Ureter (tissue), 1 donor: Measurements from ENCODE around the gene PPA2. TPM values are rescaled to one million over a fixed set of nuclear protein-coding genes. Genes with fewer than 3 reads are reported as not detected.
"Not testable (repeated sequence)": the region's sequence is repeated elsewhere in the genome, so short reads cannot be mapped to it uniquely, and the experiment has no call there.

Experiments used
- DNase-seq: peaks from one replicate; pipeline ENCODE4 v3.0.0-alpha.2; 2020; ENCODE audit warnings: low spot score
- total RNA-seq: library from RNA; stranded (reverse); gene quantifications from one replicate; pipeline ENCODE4 v1.2.4, GENCODE V29; 2023
- donor health status: DM: yes; HTN: yes; CAD: no.

The PPA2 gene
- 98.0 TPM for total RNA-seq

GRCh38 chr4:105473324-105474098 lies at the start of gene PPA2:
Gene PPA2, minus strand, starts transcription at chr4:105474062. Its CDS starts 12 bp downstream, at chr4:105474050.
- DNase-seq, result peak; percentile 87

GRCh38 chr4:105520819-105521790 lies 47.2 kb upstream of the PPA2 start:
- DNase-seq, result no peak

- DNase-seq, result no peak
These were observed 36.4 kb upstream of the PPA2 start for GRCh38 chr4:105510245-105510644.

- DNase-seq, result no peak
These were observed 35.9 kb upstream of the PPA2 start for GRCh38 chr4:105509714-105510113.

- no peak for DNase-seq
These were observed 35.4 kb upstream of the PPA2 start for GRCh38 chr4:105509291-105509690.

GRCh38 chr4:105504744-105505143 lies 30.9 kb upstream of the PPA2 start:
- DNase-seq, result no peak

- DNase-seq, result no peak
These were observed 29.6 kb upstream of the PPA2 start for GRCh38 chr4:105503484-105503883.

GRCh38 chr4:105496899-105497298 lies 23.0 kb upstream of the PPA2 start:
- DNase-seq, result no peak

- no peak for DNase-seq
These were observed 21.8 kb upstream of the PPA2 start for GRCh38 chr4:105495667-105496066.

DNA sequence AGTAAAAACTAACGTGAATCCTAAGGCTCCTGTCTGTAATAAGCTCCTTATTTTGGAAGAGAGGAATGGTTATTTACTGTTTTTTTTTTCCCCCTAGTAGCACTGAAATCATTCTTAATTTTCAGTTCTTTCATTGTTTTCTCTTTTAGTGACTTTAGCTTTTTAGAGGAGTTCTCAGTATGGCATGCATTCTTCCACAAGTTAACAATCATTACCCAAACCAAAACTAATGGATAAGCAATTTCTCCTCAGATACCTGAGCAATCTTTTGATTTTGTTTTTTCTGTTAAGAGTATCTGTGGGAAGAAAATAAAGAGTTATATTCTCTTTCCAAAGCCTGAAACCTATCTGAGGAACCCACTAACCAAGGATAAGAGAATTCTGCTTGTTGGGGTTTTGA lies 16.7 kb upstream of the PPA2 start:
- DNase-seq, result no peak

- DNase-seq, result no peak
These were observed 10.0 kb upstream of the PPA2 start for GRCh38 chr4:105483840-105484239.

DNA sequence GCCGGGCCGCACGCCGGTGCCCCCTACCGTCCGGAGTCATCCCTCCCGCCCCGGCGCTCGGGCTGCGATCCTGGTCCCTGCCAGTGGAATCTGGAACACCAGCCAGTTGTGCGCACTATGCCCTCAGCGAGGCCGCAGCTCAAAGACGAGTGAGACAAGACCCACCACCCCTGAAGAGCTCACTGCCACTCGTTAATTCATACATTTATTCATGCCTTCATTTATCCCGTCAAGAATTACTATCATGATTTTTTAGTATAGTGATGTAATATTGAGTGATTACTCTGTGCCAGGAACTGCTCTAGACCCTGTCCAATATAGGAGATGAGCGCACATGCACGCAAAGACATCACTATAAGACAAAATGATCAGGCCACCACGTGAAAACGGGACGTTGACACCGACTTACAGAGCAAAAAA lies 247 bp upstream of the PPA2 start:
- peak; percentile 91 for DNase-seq

GRCh38 chr4:105472871-105473323 lies 965 bp downstream of the PPA2 start:
- DNase-seq, result no peak

- peak; percentile 76 for DNase-seq
These were observed 2.2 kb downstream of the PPA2 start for GRCh38 chr4:105471566-105472176.

- no peak for DNase-seq
These were observed 3.1 kb downstream of the PPA2 start for GRCh38 chr4:105470766-105471165.

GRCh38 chr4:105469736-105470135 lies 4.1 kb downstream of the PPA2 start:
- no peak for DNase-seq

DNA sequence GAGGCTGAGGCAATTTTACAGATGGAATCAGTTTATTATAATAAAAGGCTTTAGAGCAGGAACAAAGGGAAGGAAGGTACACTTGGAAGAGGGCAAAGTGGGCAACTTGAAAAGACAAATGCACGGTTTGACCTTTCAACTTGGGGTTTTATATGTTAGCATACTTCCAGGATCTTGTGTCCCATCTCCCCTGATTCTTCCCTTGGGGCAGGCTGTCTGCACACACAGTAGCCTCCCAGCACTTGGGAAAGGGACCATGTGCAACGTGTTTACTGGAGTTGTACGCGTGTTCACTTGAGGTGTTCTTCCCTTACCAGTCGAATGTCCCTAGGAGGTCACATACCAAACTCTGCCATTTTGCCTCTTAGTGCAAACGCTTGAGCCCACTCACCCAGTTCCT lies 7.3 kb downstream of the PPA2 start:
- no peak for DNase-seq

GRCh38 chr4:105464563-105464962 lies 9.3 kb downstream of the PPA2 start:
- DNase-seq, result not testable (repeated sequence)

DNA sequence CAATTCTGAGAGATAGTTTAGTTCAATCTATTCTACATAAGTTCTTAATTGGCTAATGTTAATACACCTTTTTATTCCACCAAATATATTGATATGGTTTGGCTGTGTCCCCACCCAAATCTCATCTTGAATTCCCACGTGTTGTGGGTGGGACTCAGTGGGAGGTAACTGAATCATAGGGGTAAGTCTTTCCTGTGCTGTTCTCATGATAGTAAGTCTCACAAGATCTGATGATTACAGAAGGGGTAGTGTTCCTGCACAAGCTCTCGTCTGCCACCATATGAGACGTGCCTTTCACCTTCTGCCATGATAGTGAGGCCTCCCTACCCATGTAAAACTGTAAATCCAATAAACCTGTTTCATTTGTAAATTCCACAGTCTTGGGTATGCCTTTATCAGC lies 11.3 kb downstream of the PPA2 start:
- DNase-seq, result no peak

DNA sequence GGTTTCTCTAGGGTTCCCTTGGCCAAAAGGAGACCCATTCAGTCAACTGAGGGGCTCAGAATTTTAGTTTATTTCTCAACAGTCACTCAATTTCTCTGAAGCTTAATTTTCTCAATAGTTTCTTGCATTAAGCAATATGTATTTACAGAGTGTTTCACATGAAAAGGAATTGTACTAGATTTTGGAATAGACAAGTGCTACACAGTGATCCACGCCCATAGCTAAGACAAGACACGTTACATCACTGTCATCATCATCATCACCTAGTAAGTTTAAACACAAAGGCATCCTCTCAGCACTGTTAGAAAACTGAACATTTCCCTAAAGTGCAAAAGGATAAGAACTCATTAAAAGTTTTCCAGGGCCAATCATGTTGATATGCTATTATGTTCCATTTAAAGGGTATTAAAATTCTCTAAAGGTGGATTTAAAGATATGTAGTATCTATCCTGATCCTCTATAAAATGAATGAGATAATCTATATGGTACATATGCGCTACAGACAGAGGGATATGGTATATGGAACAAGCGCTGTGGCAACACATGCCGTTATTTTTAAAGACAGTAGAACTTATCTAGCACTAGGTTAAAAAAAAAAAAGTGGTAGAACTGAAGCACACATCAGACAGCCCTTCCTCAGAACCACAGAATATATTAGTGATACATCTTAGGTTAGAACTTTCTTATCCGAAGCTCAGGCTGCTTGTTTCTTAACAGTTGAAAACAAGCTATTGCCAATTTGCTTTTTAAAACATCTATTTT lies 12.1 kb downstream of the PPA2 start:
- DNase-seq, result no peak

- no peak for DNase-seq
These were observed 12.6 kb downstream of the PPA2 start for GRCh38 chr4:105461221-105461620.
